HG02678 (cell line): ENCODE data around the gene PYGM.
"Not testable (repeated sequence)": the region's sequence is repeated elsewhere in the genome, so short reads cannot be mapped to it uniquely, and the experiment has no call there.

Source experiments
- ATAC-seq: cut with Tn5 transposase; IDR thresholded peaks from one replicate; pipeline ENCODE4 v1.9.1; 2021; ENCODE audit warnings: mild to moderate bottlenecking, moderate library complexity; ENCODE audit not compliant: unreplicated experiment

PYGM gene

GRCh38 chr11:64719406-64719805, 40.4 kb downstream of the PYGM start:
- no peak for ATAC-seq

- ATAC-seq, result no peak
Measured at GRCh38 chr11:64718780-64719124, 41.0 kb downstream of the PYGM start.

GRCh38 chr11:64718084-64718779, 41.5 kb downstream of the PYGM start:
- no peak for ATAC-seq

GRCh38 chr11:64717268-64717578, 42.6 kb downstream of the PYGM start:
- ATAC-seq, result no peak

- ATAC-seq, result no peak
Measured at GRCh38 chr11:64716473-64717267, 43.1 kb downstream of the PYGM start.

- no peak for ATAC-seq
Measured at GRCh38 chr11:64715756-64716472, 43.9 kb downstream of the PYGM start.

- no peak for ATAC-seq
Measured at GRCh38 chr11:64715110-64715509, 44.7 kb downstream of the PYGM start.

GRCh38 chr11:64714666-64715065, 45.1 kb downstream of the PYGM start:
- no peak for ATAC-seq

- ATAC-seq, result no peak
Measured at GRCh38 chr11:64713781-64714363, 45.9 kb downstream of the PYGM start.

- no peak for ATAC-seq
Measured at GRCh38 chr11:64713016-64713707, 46.6 kb downstream of the PYGM start.

GRCh38 chr11:64712430-64713015, 47.3 kb downstream of the PYGM start:
- no peak for ATAC-seq

- ATAC-seq, result no peak
Measured at GRCh38 chr11:64711956-64712362, 47.8 kb downstream of the PYGM start.

GRCh38 chr11:64711138-64711955, 48.4 kb downstream of the PYGM start:
- ATAC-seq, result no peak

- no peak for ATAC-seq
Measured at GRCh38 chr11:64710418-64711137, 49.2 kb downstream of the PYGM start.

GRCh38 chr11:64705501-64705900, 54.3 kb downstream of the PYGM start:
- no peak for ATAC-seq

GRCh38 chr11:64703048-64703447, 56.7 kb downstream of the PYGM start:
- ATAC-seq, result no peak

- ATAC-seq, result not testable (repeated sequence)
Measured at GRCh38 chr11:64701956-64702355, 57.8 kb downstream of the PYGM start.

- no peak for ATAC-seq
Measured at GRCh38 chr11:64698427-64698826, 61.3 kb downstream of the PYGM start.
